Spinal cord (tissue), 10 donors: ENCODE results near the gene PCDHGB4. TPM values are rescaled to one million over a fixed set of nuclear protein-coding genes. Genes with fewer than 3 reads are reported as not detected.
"Not testable (repeated sequence)": the region's sequence is repeated elsewhere in the genome, so short reads cannot be mapped to it uniquely, and the experiment has no call there.

Experiments
- DNase-seq, 6 donors: peaks; one replicate each; pipeline versions ENCODE4 v3.0.0 to v3.0.0-alpha.2; 2013 to 2015; ENCODE audit warnings: low spot score in 6 of 6, low read depth in 4 of 6
- H3K27ac ChIP-seq: one replicate; pipeline ENCODE4 v1.5.1; 2013; ENCODE audit warnings: low read depth, low read length, control low read depth
- H3K27me3 ChIP-seq: one replicate; pipeline ENCODE4 v1.6.1; 2013; ENCODE audit warnings: low read length; ENCODE audit not compliant: control insufficient read depth, insufficient read depth
- H3K36me3 ChIP-seq: one replicate; pipeline ENCODE4 v1.6.1; 2013; ENCODE audit warnings: low read length; ENCODE audit not compliant: control insufficient read depth, insufficient read depth
- H3K4me1 ChIP-seq: one replicate; pipeline ENCODE4 v1.6.1; 2013; ENCODE audit warnings: low read length; ENCODE audit not compliant: control insufficient read depth, insufficient read depth
- H3K4me3 ChIP-seq: one replicate; pipeline ENCODE4 v1.5.1; 2013; ENCODE audit warnings: low read depth, low read length, control low read depth
- H3K9me3 ChIP-seq: one replicate; pipeline ENCODE4 v1.6.1; 2013; ENCODE audit warnings: low read length; ENCODE audit not compliant: control insufficient read depth, insufficient read depth
- WGBS: methylation state at CpG from one replicate; pipeline ENCODE4 v1.1.5; 2013; ENCODE audit warnings: missing lambda C conversion rate; ENCODE audit not compliant: insufficient coverage; 5-methylcytosine and 5-hydroxymethylcytosine counted together
- polyA plus RNA-seq, 2 donors: library from polyadenylated mRNA; unstranded; fragments of 120-200 nt; gene quantifications; one replicate each; pipeline ENCODE4 v1.2.1, GENCODE V29; 2013; ENCODE audit not compliant: insufficient read length in 2 of 2
- total RNA-seq, 2 donors: library from RNA; depleted of rRNA in 1 of 2; stranded (reverse); fragments of 120-200 nt in 1 of 2; fragments of >200 nt in 1 of 2; gene quantifications; one replicate each; pipeline versions ENCODE4 v1.2.3 to v1.2.4, GENCODE V29; 2013 to 2014
- donor health status: healthy.

Gene PCDHGB4
- total and polyA plus RNA-seq, 4 donors = 10.3 to 16.0 (median 13.7) TPM

- no peak for DNase-seq
- H3K9me3 ChIP-seq = peaks cover 84% of the 10 kb centered on the region
- WGBS = 21% methylated on average over 42 of the region's 42 CpGs
- no peak overlapping the region for H3K27ac ChIP-seq
- no peak overlapping the region for H3K4me3 ChIP-seq
- peaks cover 22% of the 10 kb centered on the region for H3K4me1 ChIP-seq
- no peaks in the 10 kb centered on the region for H3K27me3 ChIP-seq
- peaks cover 26% of the 10 kb centered on the region for H3K36me3 ChIP-seq
These were observed 35.3 kb downstream of the PCDHGB4 start for GRCh38 chr5:141422742-141423291.

DNA sequence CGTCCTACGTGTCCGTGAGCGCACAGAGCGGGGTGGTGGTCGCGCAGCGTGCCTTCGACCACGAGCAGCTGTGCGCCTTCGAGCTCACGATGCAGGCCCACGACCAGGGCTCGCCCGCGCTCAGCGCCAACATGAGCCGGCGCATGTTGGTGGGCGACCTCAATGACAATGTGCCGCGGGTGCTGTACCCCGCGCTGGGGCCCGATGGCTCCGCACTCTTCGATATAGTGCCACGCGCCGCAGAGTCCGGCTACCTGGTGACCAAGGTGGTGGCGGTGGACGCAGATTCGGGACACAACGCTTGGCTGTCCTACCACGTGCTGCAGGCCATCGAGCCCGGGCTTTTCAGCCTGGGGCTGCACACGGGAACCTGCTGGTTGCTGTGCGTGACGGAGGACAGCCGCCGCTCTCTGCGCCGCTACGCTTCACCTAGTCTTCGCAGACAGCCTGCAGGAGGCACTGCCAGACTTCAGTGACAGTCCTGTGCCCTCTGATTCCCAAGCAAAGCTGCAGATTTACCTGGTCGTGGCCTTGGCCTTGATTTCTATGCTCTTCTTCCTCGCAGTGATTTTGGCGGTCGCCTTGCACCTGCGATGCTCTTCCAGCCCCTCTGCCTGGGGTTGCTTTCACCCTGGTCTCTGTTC is 40.4 kb downstream of the PCDHGB4 start:
- DNase-seq = no peak
- WGBS = 34% methylated on average over 53 of the region's 53 CpGs

GRCh38 chr5:141430332-141431113 is 43.0 kb downstream of the PCDHGB4 start, which contains the start of gene PCDHGA12:
PCDHGA12 (plus strand) TSS chr5:141430507; CDS start chr5:141430760, 253 bp downstream.
- peak in 2 of 6 donors; percentile 39 to 61 for DNase-seq
- Histone ChIP-seq H3K36me3 (peaks cover 15% of the 10 kb centered on the region), H3K27me3 (no peaks in the 10 kb centered on the region), H3K27ac (no peak within 1 kb of the TSS), H3K4me3 (peak within 1 kb of the TSS; percentile 5), H3K4me1 (peaks cover 17% of the 10 kb centered on the region), H3K9me3 (peaks cover 56% of the 10 kb centered on the region)
- WGBS = 14% methylated on average over 31 of the region's 33 CpGs

More for the DNA sequence above, 40.4 kb downstream of the PCDHGB4 start:
- Histone ChIP-seq H3K36me3 (peaks cover 19% of the 10 kb centered on the region), H3K27me3 (no peaks in the 10 kb centered on the region), H3K4me1 (peaks cover 21% of the 10 kb centered on the region), H3K4me3 (no peak overlapping the region), H3K9me3 (peaks cover 65% of the 10 kb centered on the region), H3K27ac (no peak overlapping the region)

DNA sequence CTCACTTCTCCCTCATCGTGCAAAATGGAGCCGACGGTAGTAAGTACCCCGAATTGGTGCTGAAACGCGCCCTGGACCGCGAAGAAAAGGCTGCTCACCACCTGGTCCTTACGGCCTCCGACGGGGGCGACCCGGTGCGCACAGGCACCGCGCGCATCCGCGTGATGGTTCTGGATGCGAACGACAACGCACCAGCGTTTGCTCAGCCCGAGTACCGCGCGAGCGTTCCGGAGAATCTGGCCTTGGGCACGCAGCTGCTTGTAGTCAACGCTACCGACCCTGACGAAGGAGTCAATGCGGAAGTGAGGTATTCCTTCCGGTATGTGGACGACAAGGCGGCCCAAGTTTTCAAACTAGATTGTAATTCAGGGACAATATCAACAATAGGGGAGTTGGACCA is 43.8 kb downstream of the PCDHGB4 start:
- H3K4me3 ChIP-seq = peak overlapping the region; percentile 5
- no peaks in the 10 kb centered on the region for H3K27me3 ChIP-seq
- peaks cover 15% of the 10 kb centered on the region for H3K36me3 ChIP-seq
- no peak for DNase-seq
- 15% methylated on average over 37 of the region's 37 CpGs for WGBS
- no peak overlapping the region for H3K27ac ChIP-seq
- peaks cover 49% of the 10 kb centered on the region for H3K9me3 ChIP-seq
- H3K4me1 ChIP-seq = peaks cover 17% of the 10 kb centered on the region

- H3K27me3 ChIP-seq, H3K4me3 ChIP-seq, H3K27ac ChIP-seq, DNase-seq: not testable (repeated sequence)
- Histone ChIP-seq H3K36me3 (peaks cover 15% of the 10 kb centered on the region), H3K9me3 (peaks cover 43% of the 10 kb centered on the region), H3K4me1 (peaks cover 17% of the 10 kb centered on the region)
- 26% methylated on average over 30 of the region's 38 CpGs for WGBS
These were observed 44.8 kb downstream of the PCDHGB4 start for GRCh38 chr5:141432308-141432707.

GRCh38 chr5:141432726-141433125 is 45.2 kb downstream of the PCDHGB4 start:
- not testable (repeated sequence) for H3K27ac ChIP-seq, H3K27me3 ChIP-seq, DNase-seq, H3K4me3 ChIP-seq
- H3K4me1 ChIP-seq = peaks cover 17% of the 10 kb centered on the region
- WGBS = 17% methylated on average over 23 of the region's 29 CpGs
- H3K9me3 ChIP-seq = peaks cover 40% of the 10 kb centered on the region
- peaks cover 12% of the 10 kb centered on the region for H3K36me3 ChIP-seq

DNA sequence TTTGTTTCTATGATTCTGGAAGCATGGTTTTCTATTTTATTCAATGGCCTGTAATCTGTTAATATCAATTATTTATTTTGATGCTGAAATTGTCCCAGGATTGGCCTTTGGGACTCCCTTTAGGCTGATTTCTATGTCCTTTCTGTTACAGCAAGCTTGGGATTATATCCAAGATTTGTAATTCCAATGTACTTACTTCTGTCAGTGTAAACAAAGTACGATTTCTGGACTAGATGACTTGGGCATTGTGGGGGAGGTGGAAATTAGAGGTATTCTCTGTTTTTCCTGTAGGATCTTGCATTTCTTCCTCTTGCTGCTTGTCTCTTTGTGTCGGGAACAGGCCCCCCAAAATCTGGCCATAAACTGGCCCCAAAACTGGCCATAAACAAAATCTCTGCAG is 46.5 kb downstream of the PCDHGB4 start:
- Histone ChIP-seq H3K27ac (no peak overlapping the region), H3K27me3 (no peaks in the 10 kb centered on the region), H3K9me3 (peaks cover 38% of the 10 kb centered on the region), H3K36me3 (peaks cover 7% of the 10 kb centered on the region), H3K4me3 (no peak overlapping the region), H3K4me1 (peaks cover 17% of the 10 kb centered on the region)
- 100% methylated on average over 1 of the region's 2 CpGs for WGBS
- DNase-seq = no peak

- H3K36me3 ChIP-seq = peaks cover 7% of the 10 kb centered on the region
- no CpG with 5 or more reads among the region's 2 CpGs for WGBS
These were observed 49.7 kb downstream of the PCDHGB4 start for GRCh38 chr5:141437221-141437620.

GRCh38 chr5:141439411-141440141 is 52.1 kb downstream of the PCDHGB4 start:
- Histone ChIP-seq H3K9me3 (peaks cover 24% of the 10 kb centered on the region), H3K36me3 (peaks cover 7% of the 10 kb centered on the region), H3K27ac (no peak overlapping the region), H3K27me3 (no peaks in the 10 kb centered on the region), H3K4me3 (no peak overlapping the region), H3K4me1 (no peaks in the 10 kb centered on the region)
- WGBS = 59% methylated on average over 7 of the region's 10 CpGs
- no peak for DNase-seq

More at GRCh38 chr5:141437221-141437620, 49.7 kb downstream of the PCDHGB4 start:
- H3K4me1 ChIP-seq = peaks cover 3% of the 10 kb centered on the region
- H3K9me3 ChIP-seq = peaks cover 30% of the 10 kb centered on the region
- no peak for DNase-seq
- no peak overlapping the region for H3K27ac ChIP-seq
- H3K4me3 ChIP-seq = no peak overlapping the region
- H3K27me3 ChIP-seq = no peaks in the 10 kb centered on the region
